Activated CD8-positive, alpha-beta T cell treated with anti-CD3 and anti-CD28 coated beads, Interleukin-2, amount 10 ng/mL, durations not matched to agents 7 days and 5 days (primary cell): ENCODE results near the gene AMFR. TPM values are rescaled to one million over a fixed set of nuclear protein-coding genes. Genes with fewer than 3 reads are reported as not detected.

Experiments
- ATAC-seq: fragments of 150-1000 bp; cut with Tn5 transposase; one replicate; pipeline ENCODE4 v1.10.0; 2021; ENCODE audit warnings: moderate library complexity
- CTCF ChIA-PET: fragments of 350-600 bp; sonication (Branson Sonifier 250); formaldehyde crosslinking; loops from one replicate; lab custom pipeline; 2021; ENCODE audit warnings: antibody characterized with exemption; lab: Charles Lee
- POLR2A ChIA-PET: fragments of 350-600 bp; sonication (Branson Sonifier 250); formaldehyde crosslinking; loops from one replicate; lab custom pipeline; 2021; ENCODE audit warnings: antibody characterized with exemption; lab: Charles Lee
- DNase-seq: peaks from one replicate; pipeline ENCODE4 v3.0.0-alpha.2; 2020
- H3K27ac Mint-ChIP-seq: one replicate; pipeline ENCODE4 v1.8.0; 2021; ENCODE audit warnings: mild to moderate bottlenecking, mixed read lengths
- H3K27me3 Mint-ChIP-seq: one replicate; pipeline ENCODE4 v1.8.0; 2021; ENCODE audit warnings: low read depth, mixed read lengths
- H3K36me3 Mint-ChIP-seq: one replicate; pipeline ENCODE4 v1.8.0; 2021; ENCODE audit warnings: low read depth, mixed read lengths
- H3K4me1 Mint-ChIP-seq: one replicate; pipeline ENCODE4 v1.8.0; 2021; ENCODE audit warnings: low read depth, mixed read lengths
- H3K4me3 Mint-ChIP-seq: one replicate; pipeline ENCODE4 v1.8.0; 2021; ENCODE audit warnings: mild to moderate bottlenecking, mixed read lengths
- H3K9me3 Mint-ChIP-seq: one replicate; pipeline ENCODE4 v1.8.0; 2022; ENCODE audit warnings: mixed read lengths; ENCODE audit not compliant: insufficient read depth
- total RNA-seq, 2 experiments: library from RNA; stranded (reverse); gene quantifications; one replicate each; pipeline ENCODE4 v1.2.3, GENCODE V29; 2021

Gene AMFR
- total RNA-seq, 2 experiments from 2014 or later: 39.0 to 47.5 TPM

DNA sequence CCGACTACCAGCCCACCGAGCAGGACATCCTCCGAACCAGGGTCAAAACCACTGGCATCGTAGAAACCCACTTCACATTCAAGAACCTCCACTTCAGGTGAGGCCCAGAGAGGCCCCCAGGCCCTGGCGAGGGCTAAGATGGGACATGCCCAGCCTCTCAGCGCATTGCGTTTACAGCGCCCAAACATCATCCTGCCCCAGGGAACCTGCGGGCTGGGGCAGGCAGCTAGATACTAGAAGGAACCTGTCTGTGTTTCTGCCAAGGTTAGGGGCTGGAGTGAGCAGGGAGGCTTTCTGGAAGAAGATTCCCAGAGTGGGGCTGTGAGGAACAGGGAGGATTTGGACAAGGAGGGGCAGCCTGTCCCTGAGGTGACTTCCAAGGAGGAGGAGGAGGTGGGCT, 90.6 kb downstream of the AMFR start:
- ChIA-PET POLR2A (no interaction called here), CTCF (interaction anchor here (2.3 kb wide), 1 partner anchor 16 kb away, joined by 6 read pairs; no protein-coding TSS in a partner anchor)
- no peaks in the 10 kb centered on the region for H3K9me3 Mint-ChIP-seq
- H3K27me3 Mint-ChIP-seq: no peaks in the 10 kb centered on the region
- no peak overlapping the region for H3K4me3 Mint-ChIP-seq
- H3K36me3 Mint-ChIP-seq: no peaks in the 10 kb centered on the region
- no peaks in the 10 kb centered on the region for H3K4me1 Mint-ChIP-seq
- ATAC-seq (no peak), DNase-seq (no peak)
- H3K27ac Mint-ChIP-seq: no peak overlapping the region

- no peaks in the 10 kb centered on the region for H3K9me3 Mint-ChIP-seq
- H3K36me3 Mint-ChIP-seq: no peaks in the 10 kb centered on the region
- H3K4me1 Mint-ChIP-seq: no peaks in the 10 kb centered on the region
- no peaks in the 10 kb centered on the region for H3K27me3 Mint-ChIP-seq
- POLR2A ChIA-PET: no interaction called here
- ATAC-seq: no peak
- no peak overlapping the region for H3K4me3 Mint-ChIP-seq
- CTCF ChIA-PET: interaction anchor here (2.3 kb wide), 1 partner anchor 14 kb away, joined by 6 read pairs; no protein-coding TSS in a partner anchor
- DNase-seq: no peak
- no peak overlapping the region for H3K27ac Mint-ChIP-seq
Observed at GRCh38 chr16:56332464-56333079, 92.8 kb downstream of the AMFR start.

- ATAC-seq (no peak), DNase-seq (no peak)
- Mint-ChIP-seq H3K36me3 (no peaks in the 10 kb centered on the region), H3K4me1 (no peaks in the 10 kb centered on the region), H3K9me3 (no peaks in the 10 kb centered on the region), H3K4me3 (no peak overlapping the region), H3K27me3 (no peaks in the 10 kb centered on the region), H3K27ac (no peak overlapping the region)
- CTCF ChIA-PET: no interaction called here
- POLR2A ChIA-PET: no interaction called here
Observed at GRCh38 chr16:56331915-56332314, 93.4 kb downstream of the AMFR start.

DNA sequence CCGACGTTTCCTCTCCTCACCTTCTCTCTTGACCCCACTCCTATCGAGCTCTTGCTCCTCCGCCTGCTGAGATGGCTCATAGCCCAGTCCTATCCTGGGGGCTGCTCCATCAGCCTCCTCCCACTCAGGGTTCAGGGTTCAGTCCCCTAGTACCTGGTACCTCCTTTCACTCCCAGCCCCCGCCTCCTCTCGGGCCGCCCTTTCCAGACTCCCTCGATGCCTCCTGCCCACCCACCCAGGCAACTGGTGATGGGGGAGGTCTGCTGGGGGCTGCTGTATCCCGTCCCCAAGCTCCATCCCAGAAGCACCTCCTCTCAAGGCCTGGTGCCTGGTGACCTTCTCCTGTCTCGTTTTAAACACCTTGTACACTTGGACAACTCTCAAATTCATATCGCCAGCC, 93.9 kb downstream of the AMFR start:
- Mint-ChIP-seq H3K4me3 (no peak overlapping the region), H3K4me1 (peaks cover under 1% of the 10 kb centered on the region), H3K9me3 (no peaks in the 10 kb centered on the region), H3K36me3 (no peaks in the 10 kb centered on the region), H3K27ac (no peak overlapping the region), H3K27me3 (no peaks in the 10 kb centered on the region)
- DNase-seq: no peak
- CTCF ChIA-PET: no interaction called here
- no peak for ATAC-seq
- POLR2A ChIA-PET: no interaction called here

GRCh38 chr16:56330476-56330875, 94.9 kb downstream of the AMFR start:
- Mint-ChIP-seq H3K36me3 (no peaks in the 10 kb centered on the region), H3K4me1 (peaks cover 4% of the 10 kb centered on the region), H3K9me3 (no peaks in the 10 kb centered on the region), H3K27ac (no peak overlapping the region), H3K27me3 (no peaks in the 10 kb centered on the region), H3K4me3 (no peak overlapping the region)
- CTCF ChIA-PET: interaction anchor here (1.3 to 1.5 kb wide), 2 partner anchors 12 to 26 kb away, joined by 4 to 6 read pairs; no protein-coding TSS in a partner anchor
- no peak for ATAC-seq
- DNase-seq: no peak
- POLR2A ChIA-PET: no interaction called here

DNA sequence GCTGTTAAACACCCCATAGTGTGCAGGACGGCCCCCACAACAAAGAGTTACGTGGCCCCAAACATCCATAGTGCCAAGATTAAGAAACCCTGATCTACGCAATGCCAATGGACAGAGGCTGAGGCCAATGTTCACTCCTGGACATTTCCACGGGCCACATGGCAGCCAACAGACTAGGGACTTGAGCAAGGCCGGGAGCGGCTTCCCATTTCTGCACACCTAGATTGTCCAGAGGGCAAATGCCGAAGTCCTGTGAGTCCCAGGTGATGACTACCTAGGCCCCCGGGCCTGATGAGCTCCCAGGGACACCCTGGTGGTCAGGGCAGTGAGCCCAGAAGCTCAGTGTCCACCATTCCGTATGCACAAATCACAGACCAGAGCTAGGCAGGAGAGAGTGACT, 95.5 kb downstream of the AMFR start:
- Mint-ChIP-seq H3K27me3 (no peaks in the 10 kb centered on the region), H3K4me3 (no peak overlapping the region), H3K27ac (no peak overlapping the region), H3K9me3 (no peaks in the 10 kb centered on the region), H3K4me1 (peaks cover 4% of the 10 kb centered on the region), H3K36me3 (no peaks in the 10 kb centered on the region)
- ChIA-PET POLR2A (no interaction called here), CTCF (interaction anchor here (1.1 to 1.5 kb wide), 3 partner anchors 11 to 27 kb away, joined by 3 to 6 read pairs (median 4); no protein-coding TSS in a partner anchor)
- DNase-seq: no peak
- no peak for ATAC-seq

DNA sequence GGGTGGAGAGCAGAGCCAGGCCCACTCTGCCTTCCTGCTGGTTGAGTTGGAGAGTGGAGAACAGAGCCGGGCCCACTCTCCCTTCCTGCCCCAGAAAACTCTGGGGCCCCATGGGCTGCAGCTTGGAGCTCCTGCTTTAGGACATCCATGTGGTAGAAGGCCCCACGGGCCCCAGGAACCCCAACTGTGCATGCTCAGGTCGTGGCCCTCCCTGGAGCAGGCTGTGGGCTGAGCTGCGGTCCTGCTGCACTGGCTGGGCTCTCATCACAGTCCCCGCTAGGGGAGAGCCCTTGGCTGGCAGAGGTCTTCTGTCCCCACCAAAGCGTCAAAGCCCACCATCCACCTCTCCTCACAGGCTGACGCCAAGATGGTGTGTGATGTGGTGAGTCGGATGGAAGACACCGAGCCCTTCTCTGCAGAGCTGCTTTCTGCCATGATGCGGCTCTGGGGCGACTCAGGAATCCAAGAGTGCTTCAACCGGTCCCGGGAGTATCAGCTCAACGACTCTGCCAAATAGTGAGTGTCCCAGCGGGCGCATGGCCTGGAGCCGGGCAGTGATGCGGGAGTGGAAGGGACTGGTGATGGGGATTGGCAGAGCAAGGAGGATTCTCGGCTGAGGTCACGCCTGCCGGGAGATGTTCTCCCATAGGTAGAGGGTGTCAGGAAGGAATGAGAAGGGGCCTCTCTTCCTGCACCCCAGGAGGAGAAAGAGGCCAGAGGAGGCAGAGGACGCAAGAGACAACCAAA, 96.9 kb downstream of the AMFR start:
- no peak overlapping the region for H3K27ac Mint-ChIP-seq
- ATAC-seq (no peak), DNase-seq (no peak)
- no peaks in the 10 kb centered on the region for H3K36me3 Mint-ChIP-seq
- H3K4me1 Mint-ChIP-seq: peaks cover 4% of the 10 kb centered on the region
- CTCF ChIA-PET: interaction anchor here (1.9 kb wide), 1 partner anchor 10 kb away, joined by 5 read pairs; no protein-coding TSS in a partner anchor
- POLR2A ChIA-PET: no interaction called here
- H3K4me3 Mint-ChIP-seq: no peak overlapping the region
- no peaks in the 10 kb centered on the region for H3K9me3 Mint-ChIP-seq
- H3K27me3 Mint-ChIP-seq: no peaks in the 10 kb centered on the region

DNA sequence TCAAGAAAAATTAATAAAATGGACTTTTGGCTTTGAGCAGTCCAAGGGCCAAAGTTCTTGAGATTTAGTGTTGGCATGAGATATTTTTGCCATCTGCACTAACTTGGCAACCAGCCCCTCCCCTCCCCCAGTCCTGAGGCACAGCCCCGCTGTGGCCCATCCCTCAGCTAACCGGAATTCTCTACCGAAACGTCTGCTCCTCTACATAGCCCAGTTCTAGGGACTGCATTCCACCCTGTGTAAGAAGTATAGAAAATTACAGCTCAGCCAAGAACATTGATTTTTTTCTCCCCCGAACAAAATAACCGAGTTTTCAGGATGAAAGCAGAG, 97.5 kb downstream of the AMFR start:
- ChIA-PET POLR2A (no interaction called here), CTCF (interaction anchor here (1.9 kb wide), 1 partner anchor 9 kb away, joined by 5 read pairs; no protein-coding TSS in a partner anchor)
- Mint-ChIP-seq H3K4me1 (peaks cover 4% of the 10 kb centered on the region), H3K36me3 (no peaks in the 10 kb centered on the region), H3K27ac (no peak overlapping the region), H3K27me3 (no peaks in the 10 kb centered on the region), H3K4me3 (no peak overlapping the region), H3K9me3 (no peaks in the 10 kb centered on the region)
- ATAC-seq: no peak
- DNase-seq: no peak

DNA sequence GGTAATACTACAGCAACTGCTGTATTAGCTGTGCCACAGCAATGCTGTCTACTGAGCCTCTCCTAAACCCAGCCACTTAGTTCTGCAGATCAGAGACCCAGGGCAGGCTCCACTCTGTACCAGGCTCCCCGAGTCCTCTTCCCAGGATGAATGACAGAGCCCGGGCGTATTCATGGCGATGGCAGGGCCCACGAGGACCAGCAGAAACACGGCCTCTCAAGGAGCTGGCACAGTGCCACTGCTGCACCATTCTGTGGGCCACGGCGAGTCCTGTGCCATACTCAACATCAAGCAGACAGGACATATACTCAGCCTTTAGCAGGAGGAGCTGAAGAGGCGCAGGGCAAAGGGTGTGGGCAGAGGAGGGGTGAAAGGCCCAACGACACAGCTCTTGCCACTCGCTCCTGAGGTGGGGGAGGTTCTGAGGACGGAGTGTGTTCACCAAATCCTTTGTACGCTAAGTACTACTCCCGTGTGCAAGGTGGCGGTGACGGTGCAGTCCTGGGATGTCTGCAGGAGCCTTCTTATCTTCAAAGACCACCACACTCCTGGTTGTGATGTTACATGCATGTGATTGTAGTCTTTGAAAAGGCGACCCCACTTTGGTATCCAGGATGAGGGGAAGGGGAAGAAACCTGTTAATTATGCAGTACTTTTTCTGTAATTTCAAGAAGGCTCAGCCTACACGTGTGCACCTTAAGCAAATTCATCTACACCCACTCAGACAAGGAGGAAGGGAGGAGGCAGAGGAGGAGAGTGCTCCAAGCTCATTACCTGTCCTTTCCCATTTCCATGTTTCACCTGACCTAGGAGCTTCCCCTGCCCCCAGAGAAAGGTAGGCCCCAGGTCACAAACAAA, 98.0 kb downstream of the AMFR start:
- no peaks in the 10 kb centered on the region for H3K36me3 Mint-ChIP-seq
- CTCF ChIA-PET: interaction anchor here (1.7 to 1.9 kb wide), 2 partner anchors 8 to 9 kb away, joined by 5 to 6 read pairs; no protein-coding TSS in a partner anchor
- no peaks in the 10 kb centered on the region for H3K9me3 Mint-ChIP-seq
- H3K4me1 Mint-ChIP-seq: peaks cover 4% of the 10 kb centered on the region
- H3K27me3 Mint-ChIP-seq: no peaks in the 10 kb centered on the region
- no peak for DNase-seq
- ATAC-seq: no peak
- H3K27ac Mint-ChIP-seq: no peak overlapping the region
- H3K4me3 Mint-ChIP-seq: no peak overlapping the region
- POLR2A ChIA-PET: no interaction called here

GRCh38 chr16:56325956-56326355, 99.4 kb downstream of the AMFR start:
- H3K27ac Mint-ChIP-seq: no peak overlapping the region
- ATAC-seq (no peak), DNase-seq (no peak)
- H3K36me3 Mint-ChIP-seq: no peaks in the 10 kb centered on the region
- ChIA-PET POLR2A (no interaction called here), CTCF (interaction anchor here (1.1 to 1.7 kb wide), 2 partner anchors 8 to 32 kb away, joined by 3 to 6 read pairs; no protein-coding TSS in a partner anchor)
- no peaks in the 10 kb centered on the region for H3K9me3 Mint-ChIP-seq
- H3K27me3 Mint-ChIP-seq: no peaks in the 10 kb centered on the region
- peaks cover 6% of the 10 kb centered on the region for H3K4me1 Mint-ChIP-seq
- no peak overlapping the region for H3K4me3 Mint-ChIP-seq

GRCh38 chr16:56324406-56324805, 100.9 kb downstream of the AMFR start:
- Mint-ChIP-seq H3K4me3 (no peak overlapping the region), H3K27ac (no peak overlapping the region), H3K9me3 (no peaks in the 10 kb centered on the region), H3K27me3 (no peaks in the 10 kb centered on the region), H3K4me1 (peaks cover 9% of the 10 kb centered on the region), H3K36me3 (no peaks in the 10 kb centered on the region)
- POLR2A ChIA-PET: no interaction called here
- DNase-seq (no peak), ATAC-seq (no peak)
- CTCF ChIA-PET: interaction anchor here (1.5 kb wide), 1 partner anchor 381 kb away, joined by 3 read pairs; no protein-coding TSS in a partner anchor
